RWPE1 (cell line): Measurements from ENCODE around the gene ANAPC2.

ENCODE experiments used
- CTCF ChIA-PET: fragments of 350-600 bp; sonication (Branson Sonifier 250); formaldehyde crosslinking; extraction: SDS; loops from one replicate; lab custom pipeline; 2021; lab: Yijun Ruan, JAX
- POLR2A ChIA-PET: fragments of 400-600 bp; formaldehyde crosslinking; extraction: SDS; loops from one replicate; lab custom pipeline; 2020; ENCODE audit warnings: antibody characterized with exemption; ENCODE audit not compliant: low non-redundant PET; lab: Yijun Ruan, JAX
- DNase-seq: peaks from one replicate; pipeline ENCODE4 v3.0.0; 2012; ENCODE audit warnings: low spot score
- H3K27ac ChIP-seq: fragments of 450-650 bp; 2 replicates; pipeline ENCODE4 v1.5.1; 2017
- TF ChIP-seq, protein P1 (sequence below): fragments of 450-650 bp; conservative IDR thresholded peaks from 2 replicates; pipeline ENCODE4 v1.5.1; 2017; ENCODE audit warnings: low read depth, mild to moderate bottlenecking

The ANAPC2 gene

DNA sequence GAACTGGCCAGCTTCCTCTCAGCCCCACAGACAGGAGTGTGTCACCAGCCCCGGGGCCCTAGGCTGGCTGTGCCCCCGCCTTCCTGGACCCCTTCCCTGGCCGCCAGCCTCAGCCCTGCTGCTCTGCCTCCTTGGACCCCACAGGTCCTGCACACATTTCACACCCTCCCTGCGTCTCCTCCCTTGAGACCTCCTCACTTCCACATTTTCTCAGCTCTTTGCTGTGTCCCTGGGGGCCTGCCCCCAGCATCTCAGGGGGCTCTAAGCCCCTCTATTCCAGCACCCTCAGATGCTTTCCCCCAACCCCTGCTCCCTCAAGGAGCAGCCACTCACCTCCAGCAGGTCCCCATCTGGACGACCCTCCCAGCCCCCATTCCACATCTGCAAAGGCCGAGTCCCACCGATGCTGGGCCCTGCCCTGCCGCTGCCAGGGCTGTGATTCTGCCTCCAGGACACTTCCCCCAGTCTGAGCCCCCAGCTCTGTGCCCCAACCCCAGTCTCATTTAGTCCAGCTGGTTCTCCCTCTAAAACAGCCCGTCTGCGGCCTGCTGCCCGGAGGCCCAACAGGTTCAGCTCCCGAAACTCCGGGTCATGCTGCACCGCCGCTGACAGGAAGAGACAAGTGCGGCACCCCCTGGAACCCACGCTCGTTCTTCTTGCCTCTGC is 46.5 kb upstream of the ANAPC2 start:
- TF ChIP-seq, protein P1, sequence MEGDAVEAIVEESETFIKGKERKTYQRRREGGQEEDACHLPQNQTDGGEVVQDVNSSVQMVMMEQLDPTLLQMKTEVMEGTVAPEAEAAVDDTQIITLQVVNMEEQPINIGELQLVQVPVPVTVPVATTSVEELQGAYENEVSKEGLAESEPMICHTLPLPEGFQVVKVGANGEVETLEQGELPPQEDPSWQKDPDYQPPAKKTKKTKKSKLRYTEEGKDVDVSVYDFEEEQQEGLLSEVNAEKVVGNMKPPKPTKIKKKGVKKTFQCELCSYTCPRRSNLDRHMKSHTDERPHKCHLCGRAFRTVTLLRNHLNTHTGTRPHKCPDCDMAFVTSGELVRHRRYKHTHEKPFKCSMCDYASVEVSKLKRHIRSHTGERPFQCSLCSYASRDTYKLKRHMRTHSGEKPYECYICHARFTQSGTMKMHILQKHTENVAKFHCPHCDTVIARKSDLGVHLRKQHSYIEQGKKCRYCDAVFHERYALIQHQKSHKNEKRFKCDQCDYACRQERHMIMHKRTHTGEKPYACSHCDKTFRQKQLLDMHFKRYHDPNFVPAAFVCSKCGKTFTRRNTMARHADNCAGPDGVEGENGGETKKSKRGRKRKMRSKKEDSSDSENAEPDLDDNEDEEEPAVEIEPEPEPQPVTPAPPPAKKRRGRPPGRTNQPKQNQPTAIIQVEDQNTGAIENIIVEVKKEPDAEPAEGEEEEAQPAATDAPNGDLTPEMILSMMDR: no peak
- ChIA-PET CTCF (interaction anchor here (0.6 to 3.3 kb wide), 6 partner anchors 8 to 66 kb away, joined by 3 to 22 read pairs (median 4); partner anchors contain the start of genes RNF224 and SSNA1), POLR2A (no interaction called here)
- H3K27ac ChIP-seq: no peak overlapping the region
- DNase-seq: no peak

GRCh38 chr9:137234055-137234697 is 45.8 kb upstream of the ANAPC2 start:
- ChIA-PET POLR2A (interaction anchor here (0.6 kb wide), 1 partner anchor 51 kb away, joined by 4 read pairs; no protein-coding TSS in a partner anchor), CTCF (interaction anchor here (0.9 to 1.7 kb wide), 4 partner anchors 21 to 189 kb away, joined by 3 to 4 read pairs (median 3); partner anchors contain the start of genes EXD3 and NOXA1)
- DNase-seq: no peak
- TF ChIP-seq, protein P1: no peak
- no peak overlapping the region for H3K27ac ChIP-seq

DNA sequence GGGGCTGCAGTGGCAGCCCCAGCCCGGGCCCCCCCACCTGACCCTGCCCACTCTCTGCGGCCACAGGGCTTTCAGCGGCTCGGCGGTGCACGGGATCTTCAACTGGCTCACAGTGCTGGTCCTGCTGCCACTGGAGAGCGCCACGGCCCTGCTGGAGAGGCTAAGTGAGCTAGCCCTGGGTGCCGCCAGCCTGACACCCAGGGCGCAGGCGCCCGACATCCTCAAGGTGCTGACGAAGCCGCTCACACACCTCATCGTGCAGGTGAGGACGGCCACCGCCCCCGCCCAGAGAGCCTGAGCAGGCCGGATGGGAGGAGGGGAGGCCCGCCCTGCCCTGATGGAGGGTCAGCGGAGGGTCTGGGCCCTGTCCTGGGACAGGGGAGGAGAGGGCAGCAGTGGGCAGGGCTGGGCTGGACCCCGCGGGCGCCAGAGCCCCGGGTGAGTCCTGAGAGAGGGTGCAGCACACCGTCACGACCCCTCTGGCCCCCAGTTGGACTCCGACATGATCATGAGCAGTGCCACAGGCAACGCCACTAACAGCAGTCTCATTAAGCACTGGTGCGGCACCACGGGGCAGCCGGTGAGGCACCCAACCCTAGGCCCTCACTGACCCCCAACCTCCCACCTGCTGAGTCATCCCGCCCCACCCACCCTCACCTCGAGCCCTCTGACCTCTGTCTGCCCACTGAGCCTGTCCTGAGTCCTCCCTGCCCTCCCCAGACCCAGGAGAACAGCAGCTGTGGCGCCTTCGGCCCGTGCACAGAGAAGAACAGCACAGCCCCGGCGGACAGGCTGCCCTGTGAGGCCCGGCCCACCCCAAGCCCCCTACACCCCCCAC is 45.0 kb upstream of the ANAPC2 start:
- ChIA-PET CTCF (interaction anchor here (0.6 to 1.7 kb wide), 3 partner anchors 20 to 258 kb away, joined by 3 to 4 read pairs (median 3); partner anchors contain the start of genes EXD3 and NOXA1), POLR2A (interaction anchor here (0.5 kb wide), 1 partner anchor 25 kb away, joined by 3 read pairs; no protein-coding TSS in a partner anchor)
- no peak overlapping the region for H3K27ac ChIP-seq
- TF ChIP-seq, protein P1: no peak
- peak; percentile 61 for DNase-seq

- ChIA-PET POLR2A (interaction anchor here (0.5 kb wide), 1 partner anchor 24 kb away, joined by 3 read pairs; no protein-coding TSS in a partner anchor), CTCF (interaction anchor here (1.4 kb wide), 1 partner anchor 8 kb away, joined by 3 read pairs; the partner anchor contains the start of gene TUBB4B)
- DNase-seq: no peak
- TF ChIP-seq, protein P1: no peak
- no peak overlapping the region for H3K27ac ChIP-seq
Observed at GRCh38 chr9:137232510-137232909, 44.1 kb upstream of the ANAPC2 start.

DNA sequence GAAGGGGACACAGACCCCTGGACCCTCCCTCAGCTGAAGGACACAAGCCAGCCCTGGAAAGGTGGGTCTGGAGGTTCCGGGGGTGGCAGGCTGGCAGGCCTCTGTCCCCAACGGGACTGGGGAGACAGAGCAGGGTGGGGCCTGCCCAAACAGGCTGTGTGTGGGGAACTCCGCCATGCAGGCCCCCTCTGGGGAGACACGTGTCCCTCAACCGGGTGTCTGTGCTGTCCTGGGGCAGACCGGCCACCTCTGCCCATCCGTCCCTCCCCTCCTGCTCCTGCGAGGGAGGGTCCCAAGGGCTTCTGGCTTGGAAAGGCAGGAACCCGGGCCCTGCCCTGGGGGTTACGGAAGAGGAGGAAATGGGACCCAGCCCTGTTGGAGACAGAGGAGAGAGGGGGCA is 43.7 kb upstream of the ANAPC2 start:
- DNase-seq: no peak
- H3K27ac ChIP-seq: no peak overlapping the region
- POLR2A ChIA-PET: no interaction called here
- TF ChIP-seq, protein P1: no peak
- CTCF ChIA-PET: interaction anchor here (0.6 to 1.4 kb wide), 2 partner anchors 8 to 112 kb away, joined by 3 read pairs; partner anchors contain the start of gene TUBB4B
